HCT116 (cell line): Measurements from ENCODE around the gene CALD1.

ENCODE experiments used
- EZH2phosphoT487 ChIP-seq: fragments of 200-600 bp; IDR thresholded peaks from 2 replicates; pipeline ENCODE4 v1.6.1; 2018; ENCODE audit warnings: antibody characterized with exemption, borderline replicate concordance
- FOSL1 ChIP-seq: IDR thresholded peaks from 2 replicates; pipeline ENCODE4 v1.6.1; 2012; ENCODE audit warnings: low read depth
- JUND ChIP-seq: IDR thresholded peaks from 2 replicates; pipeline ENCODE4 v1.6.1; 2012
- POLR2A ChIP-seq: IDR thresholded peaks from 2 replicates; pipeline ENCODE4 v1.7.0; 2011; ENCODE audit warnings: borderline replicate concordance; ENCODE audit not compliant: insufficient read depth, insufficient read length; ENCODE audit errors: extremely low read depth
- POLR2AphosphoS5 ChIP-seq: IDR thresholded peaks from 2 replicates; pipeline ENCODE4 v1.6.1; 2011; ENCODE audit warnings: mild to moderate bottlenecking, low read depth, low read length, moderate library complexity
- RAD21 ChIP-seq: IDR thresholded peaks from 2 replicates; pipeline ENCODE4 v1.6.1; 2012; ENCODE audit warnings: low read depth, mild to moderate bottlenecking
- SRF ChIP-seq: IDR thresholded peaks from 2 replicates; pipeline ENCODE4 v1.6.1; 2012; ENCODE audit warnings: low read depth
- ZFX ChIP-seq: fragments of 450-650 bp; IDR thresholded peaks from 2 replicates; pipeline ENCODE4 v1.6.1; 2017
- ZNF274 ChIP-seq: fragments of 200-500 bp; sonication (Bioruptor generic); IDR thresholded peaks from 2 replicates; pipeline ENCODE4 v1.6.1; 2014; ENCODE audit warnings: mild to moderate bottlenecking, low read depth, low read length, inconsistent platforms
- TF ChIP-seq, protein P1 (sequence below), 3 experiments: fragments of 200-600 bp in 1 of 3; sonication (generic) in 1 of 3; IDR thresholded peaks in 2 of 3; conservative IDR thresholded peaks in 1 of 3; 2 replicates each; pipeline ENCODE4 v1.5.1; 2012 to 2017; ENCODE audit warnings: low read depth in 2 of 3, low read length in 2 of 3, antibody characterized with exemption in 1 of 3, borderline replicate concordance in 1 of 3, control low read depth in 1 of 3, mild to moderate bottlenecking in 1 of 3, mixed read lengths in 1 of 3, mixed run types in 1 of 3, moderate library complexity in 1 of 3; ENCODE audit not compliant: insufficient read depth in 1 of 3
- TF ChIP-seq, protein P2 (sequence below): IDR thresholded peaks from 2 replicates; pipeline ENCODE4 v1.6.1; 2012
- TF ChIP-seq, protein P3 (sequence below): IDR thresholded peaks from 2 replicates; pipeline ENCODE4 v1.6.1; 2011; ENCODE audit warnings: mild to moderate bottlenecking, low read length, moderate library complexity; ENCODE audit not compliant: insufficient replicate concordance; ENCODE audit errors: extremely low read depth
- TF ChIP-seq, protein P4 (sequence below): IDR thresholded peaks from 2 replicates; pipeline ENCODE4 v1.6.1; 2012; ENCODE audit warnings: low read depth

DNA sequence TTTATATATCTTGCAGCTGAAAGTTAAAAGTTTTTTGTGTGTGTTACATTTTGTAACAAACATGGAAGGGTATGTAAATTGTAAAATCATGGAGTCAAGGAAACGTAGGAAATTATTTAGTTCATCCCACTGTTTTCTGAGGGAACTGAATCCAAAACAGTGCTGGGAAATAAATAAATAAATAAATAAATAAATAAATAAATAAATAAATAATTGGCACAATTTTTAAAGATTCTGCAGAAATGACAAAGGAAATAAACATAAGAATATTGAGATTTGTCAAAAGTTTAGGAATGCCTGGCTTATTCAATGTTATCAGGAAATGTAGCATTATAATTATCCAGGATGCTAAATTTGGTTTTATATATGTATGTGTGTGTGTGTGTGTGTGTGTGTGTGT, 115.5 kb downstream of the CALD1 start:
- TF ChIP-seq SRF (no peak), POLR2A (no peak), EZH2phosphoT487 (no peak), RAD21 (no peak), ZFX (no peak), POLR2AphosphoS5 (no peak), ZNF274 (no peak), FOSL1 (no peak), JUND (no peak)
- TF ChIP-seq, protein P1, sequence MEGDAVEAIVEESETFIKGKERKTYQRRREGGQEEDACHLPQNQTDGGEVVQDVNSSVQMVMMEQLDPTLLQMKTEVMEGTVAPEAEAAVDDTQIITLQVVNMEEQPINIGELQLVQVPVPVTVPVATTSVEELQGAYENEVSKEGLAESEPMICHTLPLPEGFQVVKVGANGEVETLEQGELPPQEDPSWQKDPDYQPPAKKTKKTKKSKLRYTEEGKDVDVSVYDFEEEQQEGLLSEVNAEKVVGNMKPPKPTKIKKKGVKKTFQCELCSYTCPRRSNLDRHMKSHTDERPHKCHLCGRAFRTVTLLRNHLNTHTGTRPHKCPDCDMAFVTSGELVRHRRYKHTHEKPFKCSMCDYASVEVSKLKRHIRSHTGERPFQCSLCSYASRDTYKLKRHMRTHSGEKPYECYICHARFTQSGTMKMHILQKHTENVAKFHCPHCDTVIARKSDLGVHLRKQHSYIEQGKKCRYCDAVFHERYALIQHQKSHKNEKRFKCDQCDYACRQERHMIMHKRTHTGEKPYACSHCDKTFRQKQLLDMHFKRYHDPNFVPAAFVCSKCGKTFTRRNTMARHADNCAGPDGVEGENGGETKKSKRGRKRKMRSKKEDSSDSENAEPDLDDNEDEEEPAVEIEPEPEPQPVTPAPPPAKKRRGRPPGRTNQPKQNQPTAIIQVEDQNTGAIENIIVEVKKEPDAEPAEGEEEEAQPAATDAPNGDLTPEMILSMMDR (IDR thresholded peaks at IDR 0.05 in 2 of 3, conservative IDR thresholded peaks at IDR 0.05 in 1 of 3; ENCODE audit: borderline replicate concordance in 1 of 3, insufficient read depth in 1 of 3, low read depth in 2 of 3, low read length in 2 of 3), result no peak
- TF ChIP-seq, protein P2, sequence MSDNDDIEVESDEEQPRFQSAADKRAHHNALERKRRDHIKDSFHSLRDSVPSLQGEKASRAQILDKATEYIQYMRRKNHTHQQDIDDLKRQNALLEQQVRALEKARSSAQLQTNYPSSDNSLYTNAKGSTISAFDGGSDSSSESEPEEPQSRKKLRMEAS, result no peak
- TF ChIP-seq, protein P3, sequence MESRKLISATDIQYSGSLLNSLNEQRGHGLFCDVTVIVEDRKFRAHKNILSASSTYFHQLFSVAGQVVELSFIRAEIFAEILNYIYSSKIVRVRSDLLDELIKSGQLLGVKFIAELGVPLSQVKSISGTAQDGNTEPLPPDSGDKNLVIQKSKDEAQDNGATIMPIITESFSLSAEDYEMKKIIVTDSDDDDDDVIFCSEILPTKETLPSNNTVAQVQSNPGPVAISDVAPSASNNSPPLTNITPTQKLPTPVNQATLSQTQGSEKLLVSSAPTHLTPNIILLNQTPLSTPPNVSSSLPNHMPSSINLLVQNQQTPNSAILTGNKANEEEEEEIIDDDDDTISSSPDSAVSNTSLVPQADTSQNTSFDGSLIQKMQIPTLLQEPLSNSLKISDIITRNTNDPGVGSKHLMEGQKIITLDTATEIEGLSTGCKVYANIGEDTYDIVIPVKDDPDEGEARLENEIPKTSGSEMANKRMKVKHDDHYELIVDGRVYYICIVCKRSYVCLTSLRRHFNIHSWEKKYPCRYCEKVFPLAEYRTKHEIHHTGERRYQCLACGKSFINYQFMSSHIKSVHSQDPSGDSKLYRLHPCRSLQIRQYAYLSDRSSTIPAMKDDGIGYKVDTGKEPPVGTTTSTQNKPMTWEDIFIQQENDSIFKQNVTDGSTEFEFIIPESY, result no peak
- TF ChIP-seq, protein P4, sequence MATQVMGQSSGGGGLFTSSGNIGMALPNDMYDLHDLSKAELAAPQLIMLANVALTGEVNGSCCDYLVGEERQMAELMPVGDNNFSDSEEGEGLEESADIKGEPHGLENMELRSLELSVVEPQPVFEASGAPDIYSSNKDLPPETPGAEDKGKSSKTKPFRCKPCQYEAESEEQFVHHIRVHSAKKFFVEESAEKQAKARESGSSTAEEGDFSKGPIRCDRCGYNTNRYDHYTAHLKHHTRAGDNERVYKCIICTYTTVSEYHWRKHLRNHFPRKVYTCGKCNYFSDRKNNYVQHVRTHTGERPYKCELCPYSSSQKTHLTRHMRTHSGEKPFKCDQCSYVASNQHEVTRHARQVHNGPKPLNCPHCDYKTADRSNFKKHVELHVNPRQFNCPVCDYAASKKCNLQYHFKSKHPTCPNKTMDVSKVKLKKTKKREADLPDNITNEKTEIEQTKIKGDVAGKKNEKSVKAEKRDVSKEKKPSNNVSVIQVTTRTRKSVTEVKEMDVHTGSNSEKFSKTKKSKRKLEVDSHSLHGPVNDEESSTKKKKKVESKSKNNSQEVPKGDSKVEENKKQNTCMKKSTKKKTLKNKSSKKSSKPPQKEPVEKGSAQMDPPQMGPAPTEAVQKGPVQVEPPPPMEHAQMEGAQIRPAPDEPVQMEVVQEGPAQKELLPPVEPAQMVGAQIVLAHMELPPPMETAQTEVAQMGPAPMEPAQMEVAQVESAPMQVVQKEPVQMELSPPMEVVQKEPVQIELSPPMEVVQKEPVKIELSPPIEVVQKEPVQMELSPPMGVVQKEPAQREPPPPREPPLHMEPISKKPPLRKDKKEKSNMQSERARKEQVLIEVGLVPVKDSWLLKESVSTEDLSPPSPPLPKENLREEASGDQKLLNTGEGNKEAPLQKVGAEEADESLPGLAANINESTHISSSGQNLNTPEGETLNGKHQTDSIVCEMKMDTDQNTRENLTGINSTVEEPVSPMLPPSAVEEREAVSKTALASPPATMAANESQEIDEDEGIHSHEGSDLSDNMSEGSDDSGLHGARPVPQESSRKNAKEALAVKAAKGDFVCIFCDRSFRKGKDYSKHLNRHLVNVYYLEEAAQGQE, result no peak
